ENCODE data around the gene UCK2.

The UCK2 gene

DNA sequence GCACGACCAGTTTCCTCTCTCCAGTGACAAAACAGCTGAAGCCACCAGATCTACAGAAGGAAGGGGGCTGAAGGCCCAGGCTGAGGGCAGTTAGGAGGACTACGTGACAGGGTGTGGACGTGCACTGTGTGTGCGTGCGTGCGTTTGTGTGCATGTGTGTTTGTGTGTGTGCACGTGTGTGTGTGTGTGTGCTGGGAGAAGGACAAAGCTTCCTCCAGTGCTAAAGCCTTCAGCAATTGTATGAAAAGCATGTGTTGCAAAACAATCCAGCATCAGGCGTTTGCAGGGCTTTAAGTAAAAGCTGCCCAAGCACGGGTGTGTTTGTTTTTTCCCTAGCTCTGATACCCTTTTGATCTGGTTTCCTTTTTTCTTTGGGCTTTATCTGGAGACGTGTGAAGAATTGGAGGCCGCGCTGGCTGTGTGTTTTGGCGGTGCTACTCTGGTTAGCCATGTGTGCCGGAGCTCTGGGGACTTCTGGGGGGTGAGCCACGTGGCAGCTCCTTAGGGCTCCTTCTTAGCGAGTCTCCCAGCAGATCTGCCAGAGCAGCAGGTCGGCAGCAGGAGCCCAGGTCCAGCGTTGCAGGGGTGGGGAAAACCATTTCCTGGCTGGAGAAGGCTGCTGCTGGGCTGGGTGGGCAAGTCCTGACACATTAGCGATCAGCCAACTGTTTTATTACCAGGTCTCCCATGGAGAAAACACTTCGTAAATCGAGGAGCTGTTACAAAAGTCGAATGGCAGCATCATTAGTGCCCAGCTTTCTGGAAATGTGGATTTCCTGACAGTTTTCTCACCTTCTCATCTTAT, 73.4 kb downstream of the UCK2 start:
- no peak for TF ChIP-seq CREB1 (IDR thresholded peaks at IDR 0.05; ENCODE audit: low read depth)

- TF ChIP-seq FOXM1 (IDR thresholded peaks at IDR 0.05; ENCODE audit: borderline replicate concordance, low read depth), result no peak
- no peak for TF ChIP-seq EGR1 (IDR thresholded peaks at IDR 0.05)
- TF ChIP-seq, protein P1, sequence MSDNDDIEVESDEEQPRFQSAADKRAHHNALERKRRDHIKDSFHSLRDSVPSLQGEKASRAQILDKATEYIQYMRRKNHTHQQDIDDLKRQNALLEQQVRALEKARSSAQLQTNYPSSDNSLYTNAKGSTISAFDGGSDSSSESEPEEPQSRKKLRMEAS (IDR thresholded peaks at IDR 0.05), result no peak
Measured at GRCh38 chr1:165902565-165902964, 75.2 kb downstream of the UCK2 start.

GRCh38 chr1:165903672-165904071, 76.3 kb downstream of the UCK2 start:
- no peak for TF ChIP-seq CEBPB (IDR thresholded peaks at IDR 0.05)
- no peak for TF ChIP-seq NFIC (IDR thresholded peaks at IDR 0.05)
- no peak for TF ChIP-seq TEAD4 (IDR thresholded peaks at IDR 0.05)
- TF ChIP-seq EGR1 (IDR thresholded peaks at IDR 0.05), result no peak
- TF ChIP-seq ZBTB7A (IDR thresholded peaks at IDR 0.05; ENCODE audit: low read depth), result no peak
- TF ChIP-seq RAD21 (IDR thresholded peaks at IDR 0.05; ENCODE audit: low read depth), result no peak
- no peak for TF ChIP-seq CREB1 (IDR thresholded peaks at IDR 0.05; ENCODE audit: low read depth)
- TF ChIP-seq, protein P2, sequence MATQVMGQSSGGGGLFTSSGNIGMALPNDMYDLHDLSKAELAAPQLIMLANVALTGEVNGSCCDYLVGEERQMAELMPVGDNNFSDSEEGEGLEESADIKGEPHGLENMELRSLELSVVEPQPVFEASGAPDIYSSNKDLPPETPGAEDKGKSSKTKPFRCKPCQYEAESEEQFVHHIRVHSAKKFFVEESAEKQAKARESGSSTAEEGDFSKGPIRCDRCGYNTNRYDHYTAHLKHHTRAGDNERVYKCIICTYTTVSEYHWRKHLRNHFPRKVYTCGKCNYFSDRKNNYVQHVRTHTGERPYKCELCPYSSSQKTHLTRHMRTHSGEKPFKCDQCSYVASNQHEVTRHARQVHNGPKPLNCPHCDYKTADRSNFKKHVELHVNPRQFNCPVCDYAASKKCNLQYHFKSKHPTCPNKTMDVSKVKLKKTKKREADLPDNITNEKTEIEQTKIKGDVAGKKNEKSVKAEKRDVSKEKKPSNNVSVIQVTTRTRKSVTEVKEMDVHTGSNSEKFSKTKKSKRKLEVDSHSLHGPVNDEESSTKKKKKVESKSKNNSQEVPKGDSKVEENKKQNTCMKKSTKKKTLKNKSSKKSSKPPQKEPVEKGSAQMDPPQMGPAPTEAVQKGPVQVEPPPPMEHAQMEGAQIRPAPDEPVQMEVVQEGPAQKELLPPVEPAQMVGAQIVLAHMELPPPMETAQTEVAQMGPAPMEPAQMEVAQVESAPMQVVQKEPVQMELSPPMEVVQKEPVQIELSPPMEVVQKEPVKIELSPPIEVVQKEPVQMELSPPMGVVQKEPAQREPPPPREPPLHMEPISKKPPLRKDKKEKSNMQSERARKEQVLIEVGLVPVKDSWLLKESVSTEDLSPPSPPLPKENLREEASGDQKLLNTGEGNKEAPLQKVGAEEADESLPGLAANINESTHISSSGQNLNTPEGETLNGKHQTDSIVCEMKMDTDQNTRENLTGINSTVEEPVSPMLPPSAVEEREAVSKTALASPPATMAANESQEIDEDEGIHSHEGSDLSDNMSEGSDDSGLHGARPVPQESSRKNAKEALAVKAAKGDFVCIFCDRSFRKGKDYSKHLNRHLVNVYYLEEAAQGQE (IDR thresholded peaks at IDR 0.05; ENCODE audit: low read depth), result no peak
- TF ChIP-seq TCF12 (IDR thresholded peaks at IDR 0.05; ENCODE audit: low read depth), result no peak
- TF ChIP-seq, protein P3, sequence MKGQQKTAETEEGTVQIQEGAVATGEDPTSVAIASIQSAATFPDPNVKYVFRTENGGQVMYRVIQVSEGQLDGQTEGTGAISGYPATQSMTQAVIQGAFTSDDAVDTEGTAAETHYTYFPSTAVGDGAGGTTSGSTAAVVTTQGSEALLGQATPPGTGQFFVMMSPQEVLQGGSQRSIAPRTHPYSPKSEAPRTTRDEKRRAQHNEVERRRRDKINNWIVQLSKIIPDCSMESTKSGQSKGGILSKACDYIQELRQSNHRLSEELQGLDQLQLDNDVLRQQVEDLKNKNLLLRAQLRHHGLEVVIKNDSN (IDR thresholded peaks at IDR 0.05), result no peak
- TF ChIP-seq FOXM1 (IDR thresholded peaks at IDR 0.05; ENCODE audit: borderline replicate concordance, low read depth), result no peak
- TF ChIP-seq TAF1 (IDR thresholded peaks at IDR 0.05; ENCODE audit: low read depth), result no peak
- TF ChIP-seq EP300 (IDR thresholded peaks at IDR 0.05; ENCODE audit: borderline replicate concordance), result no peak
- no peak for TF ChIP-seq YY1 (IDR thresholded peaks at IDR 0.05; ENCODE audit: low read depth)
- TF ChIP-seq, protein P1 (IDR thresholded peaks at IDR 0.05), result no peak

DNA sequence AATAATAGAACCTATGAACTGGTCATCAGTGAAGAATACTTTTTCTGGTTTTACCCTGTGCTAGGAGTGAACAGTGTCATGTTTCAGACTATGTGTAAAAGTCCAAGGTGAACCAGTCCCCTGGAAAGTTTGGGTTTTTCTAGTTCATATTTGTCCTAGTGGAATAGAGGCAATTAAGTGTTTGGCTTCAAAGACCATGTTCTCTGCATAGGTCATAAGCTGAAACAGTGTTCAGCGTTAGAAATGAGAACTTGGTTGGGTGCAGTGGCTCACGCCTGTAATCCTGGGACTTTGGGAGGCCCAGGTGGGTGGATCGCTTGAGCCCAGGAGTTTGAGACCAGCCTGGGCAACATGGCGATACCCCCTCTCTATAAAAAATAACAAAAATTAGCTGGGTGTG, 77.5 kb downstream of the UCK2 start:
- no peak for TF ChIP-seq EGR1 (IDR thresholded peaks at IDR 0.05)
- TF ChIP-seq, protein P1 (IDR thresholded peaks at IDR 0.05), result no peak
- TF ChIP-seq FOXM1 (IDR thresholded peaks at IDR 0.05; ENCODE audit: borderline replicate concordance, low read depth), result no peak
- no peak for TF ChIP-seq TAF1 (IDR thresholded peaks at IDR 0.05; ENCODE audit: low read depth)
- no peak for TF ChIP-seq NFIC (IDR thresholded peaks at IDR 0.05)
- no peak for TF ChIP-seq TEAD4 (IDR thresholded peaks at IDR 0.05)
- no peak for TF ChIP-seq RAD21 (IDR thresholded peaks at IDR 0.05; ENCODE audit: low read depth)
- TF ChIP-seq, protein P3 (IDR thresholded peaks at IDR 0.05), result no peak
- TF ChIP-seq TCF12 (IDR thresholded peaks at IDR 0.05; ENCODE audit: low read depth), result no peak
- TF ChIP-seq CREB1 (IDR thresholded peaks at IDR 0.05; ENCODE audit: low read depth), result no peak
- no peak for TF ChIP-seq ZBTB7A (IDR thresholded peaks at IDR 0.05; ENCODE audit: low read depth)
- TF ChIP-seq, protein P2 (IDR thresholded peaks at IDR 0.05; ENCODE audit: low read depth), result no peak
- TF ChIP-seq YY1 (IDR thresholded peaks at IDR 0.05; ENCODE audit: low read depth), result no peak
- TF ChIP-seq CEBPB (IDR thresholded peaks at IDR 0.05), result no peak
- no peak for TF ChIP-seq EP300 (IDR thresholded peaks at IDR 0.05; ENCODE audit: borderline replicate concordance)

GRCh38 chr1:165905853-165906252, 78.4 kb downstream of the UCK2 start:
- no peak for TF ChIP-seq RAD21 (IDR thresholded peaks at IDR 0.05; ENCODE audit: low read depth)
- no peak for TF ChIP-seq YY1 (IDR thresholded peaks at IDR 0.05; ENCODE audit: low read depth)
- TF ChIP-seq, protein P3 (IDR thresholded peaks at IDR 0.05), result no peak
- TF ChIP-seq FOXM1 (IDR thresholded peaks at IDR 0.05; ENCODE audit: borderline replicate concordance, low read depth), result no peak
- no peak for TF ChIP-seq ZBTB7A (IDR thresholded peaks at IDR 0.05; ENCODE audit: low read depth)
- no peak for TF ChIP-seq TAF1 (IDR thresholded peaks at IDR 0.05; ENCODE audit: low read depth)
- no peak for TF ChIP-seq CEBPB (IDR thresholded peaks at IDR 0.05)
- no peak for TF ChIP-seq EGR1 (IDR thresholded peaks at IDR 0.05)
- no peak for TF ChIP-seq NFIC (IDR thresholded peaks at IDR 0.05)
- TF ChIP-seq, protein P2 (IDR thresholded peaks at IDR 0.05; ENCODE audit: low read depth), result no peak
- TF ChIP-seq, protein P1 (IDR thresholded peaks at IDR 0.05), result no peak
- no peak for TF ChIP-seq CREB1 (IDR thresholded peaks at IDR 0.05; ENCODE audit: low read depth)
